NOMO-1 treated with dmso at 0.1 percent for 144 hours (cell line): Measurements from ENCODE around the gene TFG.
"Not testable (repeated sequence)": the region's sequence is repeated elsewhere in the genome, so short reads cannot be mapped to it uniquely, and the experiment has no call there.

Experiments
- DNase-seq: peaks from one replicate; lab custom pipeline; 2025; ENCODE audit not compliant: unreplicated experiment; lab: John Stamatoyannopoulos, UW

Gene TFG

DNA sequence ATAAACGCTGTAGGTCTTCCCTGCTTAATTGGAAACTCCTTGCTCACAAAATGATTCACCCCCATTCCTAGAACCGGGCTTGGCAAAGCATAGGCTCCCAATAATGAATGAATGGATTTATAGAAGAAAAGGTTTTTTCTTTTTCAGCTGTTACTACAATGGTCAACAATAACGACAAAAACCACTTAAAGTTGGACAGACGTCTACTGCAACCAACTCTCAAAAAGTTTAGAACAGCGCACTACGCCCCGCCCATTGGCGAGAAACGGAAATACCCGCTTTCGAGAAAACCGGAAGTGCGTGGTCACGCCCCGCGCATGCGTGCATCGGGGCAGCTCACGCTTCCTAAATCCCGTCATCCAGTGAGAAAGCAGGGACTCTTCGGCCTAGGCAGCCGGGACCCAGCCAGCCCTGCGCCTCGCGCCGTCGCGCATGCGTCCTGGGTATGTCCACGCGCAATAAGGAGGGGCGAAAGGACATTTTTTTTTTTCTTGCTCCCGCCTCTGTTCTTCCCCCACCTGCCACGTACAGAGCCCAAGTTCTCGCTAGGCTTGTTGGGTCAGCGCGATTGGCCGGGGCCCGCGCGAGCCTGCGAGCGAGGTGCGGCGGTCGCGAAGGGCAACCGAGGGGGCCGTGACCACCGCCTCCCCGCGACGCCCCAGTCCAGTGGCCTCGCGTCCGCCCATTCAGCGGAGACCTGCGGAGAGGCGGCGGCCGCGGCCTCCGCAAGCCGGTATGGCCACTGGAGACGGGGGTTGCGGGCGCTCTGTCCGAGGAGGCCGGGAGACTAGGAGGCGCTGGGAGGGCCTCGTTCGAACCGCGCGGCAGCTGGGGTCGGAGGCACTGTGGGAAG lies at the start of gene TFG:
TFG (plus strand) TSS at position 506 of the 853 bp plus-strand sequence. CDS start 4,192 bp downstream, outside the sequence.
- DNase-seq, result peak; percentile 94

DNA sequence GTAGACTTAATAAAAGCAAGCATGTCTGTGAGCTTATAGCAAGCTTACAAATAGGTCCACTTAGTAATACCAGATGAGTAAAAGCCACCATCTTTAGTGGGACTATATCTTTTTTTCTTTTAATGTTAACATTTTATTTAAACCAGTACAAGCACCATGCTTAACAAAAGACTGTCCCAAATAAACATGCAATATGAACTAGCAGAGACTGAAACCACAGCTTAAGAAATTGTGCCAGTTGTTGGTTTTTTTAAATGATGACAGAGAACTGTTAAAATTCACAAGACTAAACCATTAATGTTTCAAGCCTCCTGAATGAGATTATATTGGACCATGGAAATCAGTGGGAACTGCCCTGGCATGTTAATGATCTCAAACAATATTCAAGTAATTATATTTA lies 48.0 kb upstream of the TFG start:
- not testable (repeated sequence) for DNase-seq

DNA sequence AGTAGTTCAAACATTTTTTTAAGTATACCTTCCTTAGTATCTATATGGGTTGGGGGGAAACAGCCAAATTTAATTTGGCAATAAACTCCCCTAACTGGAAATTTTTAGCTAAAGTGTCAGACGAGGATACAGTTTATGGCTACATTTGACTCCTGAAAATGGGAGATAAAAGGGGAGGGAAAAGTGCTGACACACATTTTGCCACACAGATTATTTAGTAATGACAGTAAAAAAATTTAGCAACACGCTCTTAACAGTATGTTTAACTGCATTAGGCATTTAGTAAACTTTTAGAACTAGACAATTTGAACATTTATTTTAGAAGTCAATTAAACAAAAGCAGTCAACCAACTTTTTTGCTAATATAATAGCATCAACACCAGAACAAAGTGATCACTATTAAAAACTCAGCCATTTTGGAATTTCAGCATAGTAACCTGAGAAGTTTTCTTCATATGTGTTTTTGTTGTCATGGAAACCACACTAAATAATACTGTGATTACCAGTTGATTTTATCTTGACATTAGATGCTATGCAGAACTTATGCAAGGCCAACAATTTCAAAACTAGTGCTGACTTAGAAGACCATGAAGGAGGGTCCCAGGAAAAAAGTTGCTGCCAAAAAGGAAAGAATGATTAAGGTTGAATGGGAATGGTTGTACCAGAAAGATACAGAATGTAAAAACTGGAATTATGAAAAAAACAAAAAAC lies 47.0 kb upstream of the TFG start:
- DNase-seq, result no peak

GRCh38 chr3:100665230-100665629 lies 44.1 kb upstream of the TFG start:
- no peak for DNase-seq

DNA sequence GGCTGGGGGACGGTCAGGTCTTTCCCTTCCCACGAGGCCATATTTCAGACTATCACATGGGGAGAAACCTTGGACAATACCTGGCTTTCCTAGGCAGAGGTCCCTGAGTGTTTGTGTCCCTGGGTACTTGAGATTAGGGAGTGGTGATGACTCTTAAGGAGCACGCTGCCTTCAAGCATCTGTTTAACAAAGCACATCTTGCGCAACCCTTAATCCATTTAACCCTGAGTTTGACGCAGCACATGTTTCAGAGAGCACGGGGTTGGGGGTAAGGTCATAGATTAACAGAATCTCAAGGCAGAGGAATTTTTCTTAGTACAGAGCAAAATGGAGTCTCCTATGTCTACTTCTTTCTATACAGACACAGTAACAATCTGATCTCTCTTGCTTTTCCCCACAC lies 42.6 kb upstream of the TFG start:
- not testable (repeated sequence) for DNase-seq

GRCh38 chr3:100667316-100667715 lies 42.0 kb upstream of the TFG start:
- DNase-seq, result not testable (repeated sequence)

DNA sequence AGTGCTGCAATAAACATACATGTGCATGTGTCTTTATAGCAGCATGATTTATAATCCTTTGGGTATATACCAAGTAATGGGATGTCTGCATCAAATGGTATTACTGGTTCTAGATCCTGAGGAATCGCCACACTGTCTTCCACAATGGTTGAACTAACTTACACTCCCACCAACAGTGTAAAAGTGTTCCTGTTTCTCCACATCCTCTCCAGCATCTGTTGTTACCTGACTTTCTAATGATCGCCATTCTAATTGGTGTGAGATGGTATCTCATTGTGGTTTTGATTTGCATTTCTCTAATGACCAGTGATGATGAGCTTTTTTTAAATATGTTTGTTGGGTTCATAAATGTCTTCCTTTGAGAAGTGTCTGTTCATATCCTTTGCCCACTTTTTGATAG lies 38.3 kb upstream of the TFG start:
- not testable (repeated sequence) for DNase-seq

DNA sequence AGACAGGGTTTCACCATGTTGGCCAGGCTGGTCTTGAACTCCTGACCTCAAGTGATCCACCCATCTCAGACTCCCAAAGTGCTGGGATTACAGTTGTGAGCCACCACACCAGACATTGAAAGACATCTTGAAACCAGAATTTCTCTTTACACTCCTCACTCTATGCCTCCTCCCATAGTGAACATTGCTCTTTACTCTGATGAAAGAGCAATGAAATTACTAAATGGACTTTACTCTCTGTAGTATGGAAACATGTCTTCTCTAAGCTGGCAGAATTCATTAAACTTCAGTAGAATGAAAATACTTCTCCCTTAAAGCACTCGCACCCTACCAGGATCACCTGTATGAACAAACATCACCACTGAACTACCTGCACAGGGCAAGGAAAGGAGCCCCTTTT lies 27.8 kb upstream of the TFG start:
- no peak for DNase-seq

DNA sequence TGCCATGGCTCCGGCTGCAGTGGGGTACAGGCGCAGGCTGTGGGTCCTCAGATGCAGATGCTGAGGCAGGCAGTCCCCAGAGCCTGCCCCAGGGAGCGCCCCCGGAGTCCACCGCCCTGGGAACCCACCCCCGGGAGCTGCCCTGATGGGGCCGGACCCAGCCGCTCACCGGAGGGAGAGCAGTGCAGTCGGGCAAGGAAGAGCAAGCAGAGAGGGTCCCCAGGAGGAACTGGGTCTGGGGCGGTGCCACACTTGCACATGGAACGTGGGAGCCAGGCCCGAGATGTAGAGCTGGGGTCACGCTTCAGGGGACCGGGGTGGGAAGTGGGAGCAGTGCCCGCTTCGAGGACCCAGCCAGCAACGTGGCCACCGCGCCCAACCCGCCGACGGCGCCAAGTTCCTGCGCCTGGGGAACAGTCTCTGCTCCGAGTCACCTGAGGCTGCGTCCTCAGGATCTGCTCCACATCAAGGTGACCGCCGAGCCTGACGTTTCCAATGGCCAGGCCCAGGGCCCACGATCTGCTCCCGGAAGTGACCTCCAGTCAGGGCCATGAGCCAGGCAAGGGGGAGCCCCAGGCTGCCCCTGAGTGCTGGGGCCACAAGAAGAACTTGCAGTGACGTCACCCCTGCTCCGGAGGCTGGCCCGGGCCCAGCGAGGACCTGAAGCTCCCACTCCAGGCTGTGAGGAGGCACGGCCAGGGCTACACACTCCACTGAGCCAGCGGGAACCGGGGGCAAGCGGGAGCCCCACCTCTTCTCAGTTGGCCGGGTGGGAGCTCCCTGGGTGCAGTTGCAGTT lies 27.0 kb upstream of the TFG start:
- no peak for DNase-seq

GRCh38 chr3:100682854-100683760 lies 26.2 kb upstream of the TFG start:
- DNase-seq, result no peak

DNA sequence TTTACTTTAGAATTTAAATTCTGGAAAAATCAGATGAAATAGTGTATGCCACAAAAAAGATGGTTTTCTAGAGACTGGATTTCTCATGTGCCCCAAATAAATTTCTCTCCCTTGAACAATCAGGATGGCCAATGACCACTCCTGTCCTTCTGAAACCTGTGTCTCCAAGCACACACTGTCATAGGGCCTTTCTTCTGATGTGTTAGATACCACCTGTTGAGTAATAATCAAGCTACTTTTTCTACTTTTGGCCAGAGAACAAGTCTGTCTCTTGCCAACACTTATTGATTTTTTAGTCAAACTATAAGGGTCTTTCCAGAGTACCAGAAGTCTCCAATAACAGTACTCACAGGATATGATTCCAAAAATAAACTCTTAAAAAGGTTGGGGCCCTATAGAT lies 16.1 kb upstream of the TFG start:
- DNase-seq, result no peak

DNA sequence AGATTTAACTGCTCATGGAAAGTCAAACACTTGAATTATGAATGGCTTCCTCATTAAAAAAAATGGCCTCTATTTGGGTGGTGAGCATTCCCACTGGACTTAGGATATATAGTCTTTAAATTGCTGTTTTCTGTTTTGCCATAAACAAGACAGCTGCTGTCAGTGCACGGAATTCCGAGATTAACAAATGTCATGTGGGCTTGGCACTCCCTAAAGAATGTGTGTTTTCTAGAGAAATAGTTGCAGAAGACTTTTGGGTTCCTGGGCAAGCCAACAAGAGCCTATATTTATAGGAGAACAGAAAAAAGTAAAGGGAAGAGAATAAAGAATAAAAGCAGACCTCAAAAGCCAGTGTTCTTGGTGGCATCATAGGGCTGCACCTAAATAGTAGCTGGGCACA lies 13.6 kb upstream of the TFG start:
- no peak for DNase-seq

- DNase-seq, result no peak
Observed at GRCh38 chr3:100696161-100696560, 13.1 kb upstream of the TFG start.

GRCh38 chr3:100697172-100697571 lies 12.1 kb upstream of the TFG start:
- no peak for DNase-seq

DNA sequence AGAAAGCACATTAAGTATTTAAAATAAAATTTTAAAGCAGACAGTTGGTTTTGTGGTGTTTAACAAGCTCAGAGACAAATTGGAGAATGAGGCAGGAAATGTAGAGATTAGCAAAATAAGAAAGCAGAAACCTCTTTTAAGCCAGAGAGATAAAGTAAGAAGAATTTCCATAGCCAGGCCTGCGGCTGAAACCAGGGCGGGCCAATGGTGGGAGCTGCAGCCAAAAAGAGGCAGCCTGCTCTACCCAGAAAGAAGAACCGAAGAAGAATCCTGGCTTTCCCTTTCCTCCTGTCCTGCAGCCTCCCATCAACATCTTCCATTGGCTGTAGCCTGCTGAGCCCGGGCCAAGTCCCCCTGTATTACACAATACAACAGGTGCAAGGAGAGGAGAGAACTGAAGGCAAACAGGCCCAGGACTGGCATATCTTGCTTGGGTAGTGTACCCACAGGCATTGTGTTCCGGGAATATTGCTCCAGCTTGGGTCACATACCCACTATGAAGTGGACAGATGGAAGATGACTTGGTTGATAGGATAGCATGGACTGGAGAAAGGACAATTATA lies 11.5 kb upstream of the TFG start:
- DNase-seq, result no peak

GRCh38 chr3:100698736-100699135 lies 10.6 kb upstream of the TFG start:
- DNase-seq, result no peak

DNA sequence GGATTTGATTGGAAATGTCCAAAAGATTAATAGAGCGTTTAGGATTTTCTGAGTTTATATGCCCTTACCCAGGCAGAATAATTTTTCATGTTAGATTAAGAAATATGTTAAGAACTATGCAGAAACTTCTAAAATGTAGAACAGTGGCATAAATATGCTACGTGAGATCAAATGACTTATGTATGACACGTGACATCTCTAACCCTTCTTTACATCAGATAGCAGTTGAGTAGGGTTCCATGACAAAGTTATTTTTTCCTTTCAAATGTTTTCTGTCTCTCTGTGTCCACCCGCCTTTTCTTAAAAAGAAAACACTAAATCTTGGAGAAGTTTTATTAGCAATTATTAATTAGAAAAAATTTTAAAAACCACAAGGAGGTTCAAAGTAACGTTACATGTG lies 8.6 kb upstream of the TFG start:
- no peak for DNase-seq

DNA sequence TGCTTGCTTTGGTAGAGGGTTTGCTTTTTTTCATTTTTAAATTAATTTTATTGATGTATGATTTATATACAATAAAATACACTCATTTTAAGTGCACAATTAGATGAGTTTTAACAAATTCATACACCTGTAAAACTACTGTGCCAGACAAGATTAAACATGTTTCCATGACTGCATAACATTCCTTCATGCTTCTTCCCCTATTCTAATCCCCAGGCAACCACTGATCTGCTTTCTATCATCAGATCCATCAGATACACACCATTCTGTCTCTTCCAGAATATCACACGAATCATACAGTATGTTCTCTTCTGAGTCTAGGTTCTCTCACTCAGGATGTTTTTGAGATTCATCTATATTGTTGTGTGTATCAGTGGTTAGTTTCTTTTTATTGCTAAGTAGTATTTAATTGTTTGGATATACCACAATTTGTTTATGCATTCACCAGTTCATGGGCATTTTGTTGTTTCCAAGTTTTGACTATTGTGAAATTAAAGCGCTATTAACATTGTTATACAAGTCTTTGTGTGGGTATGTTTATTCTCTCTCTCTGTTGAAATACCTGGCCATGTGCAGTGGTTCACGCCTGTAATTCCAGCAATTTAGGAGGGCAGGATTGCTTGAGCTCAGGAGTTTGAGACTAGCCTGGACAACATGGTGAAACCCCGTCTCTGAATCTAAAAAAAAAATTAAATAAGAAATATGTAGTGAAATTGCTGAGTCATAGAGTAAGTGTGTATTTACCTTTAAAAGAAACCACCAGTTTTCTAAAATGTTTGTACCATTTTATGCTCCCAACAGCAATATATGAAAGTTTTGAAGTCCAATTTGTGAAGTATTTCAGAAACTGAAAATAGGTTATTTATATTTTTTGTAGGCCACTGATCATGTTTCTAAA lies 7.0 kb upstream of the TFG start:
- DNase-seq, result no peak

DNA sequence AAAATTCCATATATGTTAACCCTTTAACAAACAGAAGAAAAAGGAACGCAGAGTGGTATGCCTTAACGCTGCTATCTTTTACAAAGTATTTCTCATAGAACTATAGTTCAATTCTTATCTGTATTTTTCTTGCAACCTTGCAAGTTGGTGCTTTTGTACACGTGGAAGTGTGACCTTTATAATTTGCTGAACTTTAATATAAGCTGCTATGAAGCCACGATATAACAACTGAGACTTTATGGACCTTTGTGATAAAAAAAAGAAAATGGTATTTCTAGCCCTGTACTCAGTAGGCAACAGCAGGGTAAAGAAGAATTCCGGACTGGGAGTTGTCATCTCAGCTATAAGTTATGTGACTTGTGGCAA lies 6.3 kb upstream of the TFG start:
- DNase-seq, result no peak
